GM23338 (cell line): Measurements from ENCODE around the gene EFCAB6.

Experiments used
- CTCF ChIP-seq, 2 experiments: fragments of 200-600 bp in 1 of 2; sonication (generic) in 1 of 2; conservative IDR thresholded peaks; 2 replicates each; pipeline versions ENCODE4 v1.5.1 to v1.6.1; 2016 to 2017; ENCODE audit warnings: antibody characterized with exemption in 2 of 2, low read depth in 2 of 2, mild to moderate bottlenecking in 2 of 2, moderate library complexity in 1 of 2
- EZH2 ChIP-seq: fragments of 200-600 bp; sonication (generic); IDR thresholded peaks from one replicate; pipeline ENCODE4 v1.8.0; 2017; ENCODE audit warnings: antibody characterized with exemption, mild to moderate bottlenecking, low read depth; ENCODE audit not compliant: unreplicated experiment
- NANOG ChIP-seq: IDR thresholded peaks from 2 replicates; pipeline ENCODE4 v1.6.1; 2016; ENCODE audit warnings: antibody characterized with exemption, borderline replicate concordance
- POLR2AphosphoS5 ChIP-seq: IDR thresholded peaks from 2 replicates; pipeline ENCODE4 v1.6.1; 2016; ENCODE audit warnings: antibody characterized with exemption, low read depth
- STAT1 ChIP-seq: IDR thresholded peaks from one replicate; pipeline ENCODE4 v1.6.1; 2016; ENCODE audit warnings: antibody characterized with exemption; ENCODE audit not compliant: unreplicated experiment

GRCh38 chr22:43823353-43823908, 11.3 kb upstream of the EFCAB6 start:
- no peak for TF ChIP-seq CTCF (conservative IDR thresholded peaks at IDR 0.05; ENCODE audit: low read depth in 2 of 2)
- no peak for TF ChIP-seq STAT1
- no peak for TF ChIP-seq POLR2AphosphoS5
- no peak for TF ChIP-seq NANOG
- TF ChIP-seq EZH2, result no peak
